Neural cell (in vitro differentiated cells): ENCODE measurements around the gene REXO5.

Experiments used
- EP300 ChIP-seq: fragments of 450-650 bp; conservative IDR thresholded peaks from 2 replicates; pipeline ENCODE4 v1.6.1; 2014; ENCODE audit warnings: antibody characterized with exemption, mild to moderate bottlenecking, moderate library complexity; ENCODE audit not compliant: poor library complexity, severe bottlenecking
- MXI1 ChIP-seq: fragments of 450-650 bp; conservative IDR thresholded peaks from 2 replicates; pipeline ENCODE4 v1.6.1; 2014; ENCODE audit warnings: antibody characterized with exemption, mild to moderate bottlenecking; ENCODE audit not compliant: poor library complexity, severe bottlenecking
- POLR2AphosphoS5 ChIP-seq: IDR thresholded peaks from 2 replicates; pipeline ENCODE4 v1.6.1; 2012
- TF ChIP-seq, protein P1 (sequence below): fragments of 450-650 bp; IDR thresholded peaks from 2 replicates; pipeline ENCODE4 v1.5.1; 2014; ENCODE audit warnings: antibody characterized with exemption, mild to moderate bottlenecking, moderate library complexity; ENCODE audit not compliant: poor library complexity, severe bottlenecking
- TF ChIP-seq, protein P2 (sequence below): IDR thresholded peaks from 2 replicates; pipeline ENCODE4 v1.6.1; 2012; ENCODE audit warnings: borderline replicate concordance

DNA sequence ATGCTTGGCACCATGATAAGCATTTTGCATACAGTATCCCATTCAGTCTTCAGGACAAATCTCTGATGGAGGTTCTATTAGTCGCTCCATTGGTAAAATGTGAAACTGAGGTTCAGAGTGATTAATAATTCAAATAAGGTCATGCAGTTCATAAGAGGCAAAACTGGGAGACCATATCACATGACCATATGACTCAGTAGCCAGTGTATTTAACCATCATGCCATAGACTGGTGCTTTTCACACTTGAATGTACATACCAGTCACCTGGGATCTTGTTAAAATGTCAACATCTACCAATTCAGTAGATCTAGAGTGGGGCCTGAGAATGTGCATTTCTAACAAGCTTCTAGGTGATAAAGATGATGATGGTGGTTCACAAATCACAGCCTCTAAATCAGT lies 38.2 kb upstream of the REXO5 start:
- TF ChIP-seq, protein P1, sequence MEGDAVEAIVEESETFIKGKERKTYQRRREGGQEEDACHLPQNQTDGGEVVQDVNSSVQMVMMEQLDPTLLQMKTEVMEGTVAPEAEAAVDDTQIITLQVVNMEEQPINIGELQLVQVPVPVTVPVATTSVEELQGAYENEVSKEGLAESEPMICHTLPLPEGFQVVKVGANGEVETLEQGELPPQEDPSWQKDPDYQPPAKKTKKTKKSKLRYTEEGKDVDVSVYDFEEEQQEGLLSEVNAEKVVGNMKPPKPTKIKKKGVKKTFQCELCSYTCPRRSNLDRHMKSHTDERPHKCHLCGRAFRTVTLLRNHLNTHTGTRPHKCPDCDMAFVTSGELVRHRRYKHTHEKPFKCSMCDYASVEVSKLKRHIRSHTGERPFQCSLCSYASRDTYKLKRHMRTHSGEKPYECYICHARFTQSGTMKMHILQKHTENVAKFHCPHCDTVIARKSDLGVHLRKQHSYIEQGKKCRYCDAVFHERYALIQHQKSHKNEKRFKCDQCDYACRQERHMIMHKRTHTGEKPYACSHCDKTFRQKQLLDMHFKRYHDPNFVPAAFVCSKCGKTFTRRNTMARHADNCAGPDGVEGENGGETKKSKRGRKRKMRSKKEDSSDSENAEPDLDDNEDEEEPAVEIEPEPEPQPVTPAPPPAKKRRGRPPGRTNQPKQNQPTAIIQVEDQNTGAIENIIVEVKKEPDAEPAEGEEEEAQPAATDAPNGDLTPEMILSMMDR = no peak
- TF ChIP-seq EP300 (no peak), MXI1 (no peak), POLR2AphosphoS5 (no peak)
- TF ChIP-seq, protein P2, sequence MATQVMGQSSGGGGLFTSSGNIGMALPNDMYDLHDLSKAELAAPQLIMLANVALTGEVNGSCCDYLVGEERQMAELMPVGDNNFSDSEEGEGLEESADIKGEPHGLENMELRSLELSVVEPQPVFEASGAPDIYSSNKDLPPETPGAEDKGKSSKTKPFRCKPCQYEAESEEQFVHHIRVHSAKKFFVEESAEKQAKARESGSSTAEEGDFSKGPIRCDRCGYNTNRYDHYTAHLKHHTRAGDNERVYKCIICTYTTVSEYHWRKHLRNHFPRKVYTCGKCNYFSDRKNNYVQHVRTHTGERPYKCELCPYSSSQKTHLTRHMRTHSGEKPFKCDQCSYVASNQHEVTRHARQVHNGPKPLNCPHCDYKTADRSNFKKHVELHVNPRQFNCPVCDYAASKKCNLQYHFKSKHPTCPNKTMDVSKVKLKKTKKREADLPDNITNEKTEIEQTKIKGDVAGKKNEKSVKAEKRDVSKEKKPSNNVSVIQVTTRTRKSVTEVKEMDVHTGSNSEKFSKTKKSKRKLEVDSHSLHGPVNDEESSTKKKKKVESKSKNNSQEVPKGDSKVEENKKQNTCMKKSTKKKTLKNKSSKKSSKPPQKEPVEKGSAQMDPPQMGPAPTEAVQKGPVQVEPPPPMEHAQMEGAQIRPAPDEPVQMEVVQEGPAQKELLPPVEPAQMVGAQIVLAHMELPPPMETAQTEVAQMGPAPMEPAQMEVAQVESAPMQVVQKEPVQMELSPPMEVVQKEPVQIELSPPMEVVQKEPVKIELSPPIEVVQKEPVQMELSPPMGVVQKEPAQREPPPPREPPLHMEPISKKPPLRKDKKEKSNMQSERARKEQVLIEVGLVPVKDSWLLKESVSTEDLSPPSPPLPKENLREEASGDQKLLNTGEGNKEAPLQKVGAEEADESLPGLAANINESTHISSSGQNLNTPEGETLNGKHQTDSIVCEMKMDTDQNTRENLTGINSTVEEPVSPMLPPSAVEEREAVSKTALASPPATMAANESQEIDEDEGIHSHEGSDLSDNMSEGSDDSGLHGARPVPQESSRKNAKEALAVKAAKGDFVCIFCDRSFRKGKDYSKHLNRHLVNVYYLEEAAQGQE = no peak
